Heart left ventricle (tissue), 13 donors: ENCODE data around the gene ZNF611.

ENCODE experiments used
- CTCF ChIP-seq, 12 donors: fragments of 200-600 bp; sonication (generic) in 4 of 12; IDR thresholded peaks; one replicate each; pipeline versions ENCODE4 v1.5.0 to v1.8.0; 2018 to 2022; ENCODE audit warnings: antibody characterized with exemption in 12 of 12, mild to moderate bottlenecking in 5 of 12
- POLR2A ChIP-seq, 2 donors: fragments of 450-650 bp; IDR thresholded peaks; one replicate each; pipeline ENCODE4 v1.6.1; 2017; ENCODE audit warnings: antibody characterized with exemption in 2 of 2, mild to moderate bottlenecking in 2 of 2, moderate library complexity in 2 of 2
- donor health status: ischemic (EF 13 %, LVEDD 7.1; RV severe dilation, severe dysfunction).
- donor health status: DM: no; HTN: yes; CAD: no.
- donor health status: DM: no; HTN: no; CAD: no.
- donor health status: ischemic (EF 25% LVEDD 6.9; RV normal size, moderate dysfunction).
- donor health status: ischemic (EF 25% LVEDD 5.7; RV mildly dilated, moderate dysfunction).
- donor health status: ischemic (EF 35%, LVEDD 5.7; RV mildly dilated, moderate dysfunction).
- donor health status: nonischemic (EF 11% LVEDD 7.7; RV severe dilation, severe dysfunction).
- donor health status: DM: yes; HTN: yes; CAD: no.
- donor health status: PGD.
- donor health status: ischemic (EF 29% LVEDD 5.4; RV normal size, mild dysfunction).
- donor health status: nonischemic (EF 23%, LVEDD 6.1; RV moderate dilation, normal function).

- TF ChIP-seq CTCF (IDR thresholded peaks at IDR 0.05) (no peak), POLR2A (IDR thresholded peaks at IDR 0.05) (no peak)
These were observed 4.7 kb upstream of the ZNF611 start for GRCh38 chr19:52739576-52739975.
